Mesenchymal stem cell (in vitro differentiated cells and primary cell): ENCODE results near the gene HOXA6.

Experiments
- DNase-seq: peaks from one replicate; pipeline ENCODE4 v3.0.0-alpha.2; 2013
- H2AFZ ChIP-seq: one replicate; pipeline ENCODE4 v1.6.1; 2013; ENCODE audit warnings: low read depth, mild to moderate bottlenecking, control low read depth, inconsistent platforms, low read length, moderate library complexity
- H2AK5ac ChIP-seq: 2 replicates; pipeline ENCODE4 v1.6.1; 2013; ENCODE audit warnings: low read length, moderate library complexity, mild to moderate bottlenecking, inconsistent platforms; ENCODE audit not compliant: severe bottlenecking
- H2BK120ac ChIP-seq: one replicate; pipeline ENCODE4 v1.6.1; 2013; ENCODE audit warnings: low read depth, mild to moderate bottlenecking, inconsistent platforms, low read length, moderate library complexity
- H2BK12ac ChIP-seq, 2 experiments: one replicate each; pipeline ENCODE4 v1.6.1; 2013; ENCODE audit warnings: inconsistent platforms in 2 of 2, low read length in 2 of 2, mild to moderate bottlenecking in 2 of 2, moderate library complexity in 2 of 2, control low read depth in 1 of 2
- H2BK15ac ChIP-seq: one replicate; pipeline ENCODE4 v1.6.1; 2013; ENCODE audit warnings: mild to moderate bottlenecking, low read depth, inconsistent platforms; ENCODE audit not compliant: poor library complexity, severe bottlenecking
- H2BK5ac ChIP-seq: 2 replicates; pipeline ENCODE4 v1.6.1; 2013; ENCODE audit warnings: low read depth, mild to moderate bottlenecking, low read length, control low read depth, inconsistent platforms; ENCODE audit not compliant: poor library complexity, severe bottlenecking
- H3K14ac ChIP-seq, 2 experiments: one replicate each; pipeline ENCODE4 v1.6.1; 2013; ENCODE audit warnings: inconsistent platforms in 2 of 2, low read length in 2 of 2, control low read depth in 1 of 2, mild to moderate bottlenecking in 1 of 2, moderate library complexity in 1 of 2
- H3K18ac ChIP-seq, 2 experiments: one replicate each; pipeline ENCODE4 v1.6.1; 2013; ENCODE audit warnings: inconsistent platforms in 2 of 2, low read length in 2 of 2, control low read depth in 1 of 2, low read depth in 1 of 2, mild to moderate bottlenecking in 1 of 2
- H3K23ac ChIP-seq, 2 experiments: one replicate each; pipeline ENCODE4 v1.6.1; 2013; ENCODE audit warnings: inconsistent platforms in 2 of 2, low read length in 2 of 2, mild to moderate bottlenecking in 2 of 2, moderate library complexity in 2 of 2, control low read depth in 1 of 2
- H3K27ac ChIP-seq: 2 replicates; pipeline ENCODE4 v1.5.1; 2013; ENCODE audit warnings: mild to moderate bottlenecking, moderate library complexity, low read length, control low read depth, inconsistent platforms; ENCODE audit not compliant: poor library complexity, severe bottlenecking
- H3K27me3 ChIP-seq, 2 experiments: 2 replicates each; pipeline versions ENCODE4 v1.6.1 to v1.7.0; 2013; ENCODE audit warnings: low read length in 2 of 2, mild to moderate bottlenecking in 2 of 2, moderate library complexity in 2 of 2, control low read depth in 1 of 2, inconsistent platforms in 1 of 2; ENCODE audit not compliant: control insufficient read depth in 1 of 2, insufficient read depth in 1 of 2
- H3K36me3 ChIP-seq, 2 experiments: 2 replicates each; pipeline versions ENCODE4 v1.6.1 to v1.7.0; 2013; ENCODE audit warnings: low read length in 2 of 2, control low read depth in 1 of 2, inconsistent platforms in 1 of 2, low read depth in 1 of 2, mild to moderate bottlenecking in 1 of 2; ENCODE audit not compliant: insufficient read depth in 2 of 2, control insufficient read depth in 1 of 2
- H3K4ac ChIP-seq, 2 experiments: one replicate each; pipeline ENCODE4 v1.6.1; 2013; ENCODE audit warnings: inconsistent platforms in 2 of 2, low read length in 2 of 2, mild to moderate bottlenecking in 2 of 2, moderate library complexity in 2 of 2, control low read depth in 1 of 2, low read depth in 1 of 2
- H3K4me1 ChIP-seq: 2 replicates; pipeline ENCODE4 v1.6.1; 2013; ENCODE audit warnings: low read depth, low read length, control low read depth; ENCODE audit not compliant: control insufficient read depth, insufficient read depth
- H3K4me2 ChIP-seq: 2 replicates; pipeline ENCODE4 v1.6.1; 2013; ENCODE audit warnings: low read length, mild to moderate bottlenecking, inconsistent platforms; ENCODE audit not compliant: poor library complexity, severe bottlenecking
- H3K4me3 ChIP-seq, 2 experiments: 2 replicates each; pipeline versions ENCODE4 v1.5.1 to v1.7.0; 2013; ENCODE audit warnings: low read length in 2 of 2, mild to moderate bottlenecking in 2 of 2, control low read depth in 1 of 2, low read depth in 1 of 2; ENCODE audit not compliant: insufficient read depth in 1 of 2
- H3K79me1 ChIP-seq: replicated peaks from 2 replicates; pipeline ENCODE4 v1.6.1; 2013; ENCODE audit warnings: mild to moderate bottlenecking, control low read depth, low read length, inconsistent platforms; ENCODE audit not compliant: poor library complexity, severe bottlenecking
- H3K9ac ChIP-seq: 2 replicates; pipeline ENCODE4 v1.7.0; 2013; ENCODE audit warnings: mild to moderate bottlenecking, low read length, moderate library complexity
- H3K9me3 ChIP-seq: 2 replicates; pipeline ENCODE4 v1.7.0; 2013; ENCODE audit warnings: mild to moderate bottlenecking, low read length; ENCODE audit not compliant: control insufficient read depth
- H4K8ac ChIP-seq: one replicate; pipeline ENCODE4 v1.6.1; 2013; ENCODE audit warnings: inconsistent platforms, mild to moderate bottlenecking, low read length, moderate library complexity
- H4K91ac ChIP-seq: one replicate; pipeline ENCODE4 v1.6.1; 2013; ENCODE audit warnings: mild to moderate bottlenecking, low read length, inconsistent platforms
- WGBS: methylation state at CpG from one replicate; pipeline ENCODE4 v1.1.7; 2013; ENCODE audit warnings: mixed read lengths; 5-methylcytosine and 5-hydroxymethylcytosine counted together

HOXA6 gene

DNA sequence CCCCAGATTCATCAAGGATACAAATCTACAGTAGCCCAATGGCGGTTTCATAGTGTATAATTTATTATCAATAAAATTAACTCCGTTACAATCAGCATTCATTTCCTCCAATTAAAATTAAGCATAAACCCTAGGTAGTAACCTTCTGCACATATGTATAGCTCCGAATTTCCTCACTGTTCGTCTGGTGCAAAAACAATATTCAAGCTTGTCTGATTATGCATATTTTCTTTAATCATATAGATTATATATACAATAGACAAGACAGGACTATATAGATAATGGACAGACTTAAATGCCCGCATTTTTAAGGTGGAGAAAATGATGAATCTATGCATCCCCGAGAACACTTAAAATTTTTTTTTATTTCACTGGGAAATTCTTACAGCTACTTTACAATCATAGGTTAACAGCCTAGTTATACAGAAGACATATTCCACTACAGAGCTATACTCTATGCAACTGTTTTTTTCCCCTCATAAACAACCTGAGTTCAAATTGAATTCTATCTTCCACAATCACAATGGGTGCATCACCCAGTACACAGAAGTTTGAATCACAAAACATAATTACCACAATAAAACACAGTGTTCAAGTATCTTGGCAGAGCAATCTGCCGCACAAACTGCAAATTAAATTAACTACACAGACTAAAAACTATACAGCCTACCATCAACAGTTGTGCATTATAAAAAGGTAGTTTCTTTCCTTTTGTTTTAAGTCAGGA, 15.2 kb upstream of the HOXA6 start:
- H3K18ac ChIP-seq: no peak overlapping the region
- 73% methylated on average over 2 of the region's 7 CpGs for WGBS
- no peak overlapping the region for H3K27ac ChIP-seq
- peak overlapping the region; percentile 90 for H3K9ac ChIP-seq
- H2BK5ac ChIP-seq: no peak overlapping the region
- no peak overlapping the region for H3K4ac ChIP-seq
- no peak overlapping the region for H2BK12ac ChIP-seq
- H3K14ac ChIP-seq: no peak overlapping the region
- no peaks in the 10 kb centered on the region for H3K9me3 ChIP-seq
- H4K8ac ChIP-seq: no peak overlapping the region
- H2AK5ac ChIP-seq: no peak overlapping the region
- peak overlapping the region in 1 of 2 experiments; percentile 92 for H3K4me3 ChIP-seq
- peaks cover 3% of the 10 kb centered on the region for H3K79me1 ChIP-seq
- no peak overlapping the region for H3K4me2 ChIP-seq
- no peak overlapping the region for H2BK15ac ChIP-seq
- H3K27me3 ChIP-seq: peaks cover 0 to 11% of the 10 kb centered on the region in 2 experiments
- peaks cover 36% of the 10 kb centered on the region for H3K4me1 ChIP-seq
- H3K23ac ChIP-seq: no peak overlapping the region
- no peak overlapping the region for H4K91ac ChIP-seq
- no peak overlapping the region for H2BK120ac ChIP-seq
- H3K36me3 ChIP-seq: peaks cover 15 to 45% of the 10 kb centered on the region in 2 experiments
- no peak for DNase-seq
- no peak overlapping the region for H2AFZ ChIP-seq

GRCh38 chr7:27161721-27162560, 14.4 kb upstream of the HOXA6 start:
- peak overlapping the region; percentile 16 for H2BK15ac ChIP-seq
- peak overlapping the region; percentile 4 for H3K27ac ChIP-seq
- H4K91ac ChIP-seq: no peak overlapping the region
- peak overlapping the region in 1 of 2 experiments; percentile 5 for H3K4ac ChIP-seq
- H2BK5ac ChIP-seq: no peak overlapping the region
- H3K18ac ChIP-seq: peak overlapping the region in 1 of 2 experiments; percentile 81
- peak overlapping the region; percentile 27 for H2BK120ac ChIP-seq
- 21% methylated on average over 24 of the region's 30 CpGs for WGBS
- no peak overlapping the region for H3K14ac ChIP-seq
- peaks cover 15 to 45% of the 10 kb centered on the region in 2 experiments for H3K36me3 ChIP-seq
- H3K27me3 ChIP-seq: peaks cover 0 to 19% of the 10 kb centered on the region in 2 experiments
- H4K8ac ChIP-seq: peak overlapping the region; percentile 52
- H3K4me2 ChIP-seq: no peak overlapping the region
- H3K23ac ChIP-seq: no peak overlapping the region
- H2AK5ac ChIP-seq: no peak overlapping the region
- peak; percentile 38 for DNase-seq
- peak overlapping the region; percentile 90 for H3K9ac ChIP-seq
- H3K4me3 ChIP-seq: peak overlapping the region in 1 of 2 experiments; percentile 92
- H2AFZ ChIP-seq: no peak overlapping the region
- H3K9me3 ChIP-seq: no peaks in the 10 kb centered on the region
- peak overlapping the region in 1 of 2 experiments; percentile 12 for H2BK12ac ChIP-seq
- peaks cover 38% of the 10 kb centered on the region for H3K4me1 ChIP-seq
- H3K79me1 ChIP-seq: peaks cover 3% of the 10 kb centered on the region

GRCh38 chr7:27161214-27161720, 13.7 kb upstream of the HOXA6 start:
- H2AFZ ChIP-seq: peak overlapping the region; percentile 43
- no peak overlapping the region for H2AK5ac ChIP-seq
- peaks cover 15 to 41% of the 10 kb centered on the region in 2 experiments for H3K36me3 ChIP-seq
- H2BK5ac ChIP-seq: no peak overlapping the region
- H2BK120ac ChIP-seq: peak overlapping the region; percentile 27
- WGBS: 7% methylated on average over 18 of the region's 27 CpGs
- H3K79me1 ChIP-seq: peaks cover 3% of the 10 kb centered on the region
- H2BK12ac ChIP-seq: no peak overlapping the region
- peak overlapping the region in 1 of 2 experiments; percentile 92 for H3K4me3 ChIP-seq
- peak overlapping the region; percentile 25 for H3K27ac ChIP-seq
- H3K23ac ChIP-seq: no peak overlapping the region
- H3K9me3 ChIP-seq: no peaks in the 10 kb centered on the region
- H3K18ac ChIP-seq: peak overlapping the region in 1 of 2 experiments; percentile 70
- no peak overlapping the region for H3K14ac ChIP-seq
- H2BK15ac ChIP-seq: no peak overlapping the region
- peak overlapping the region; percentile 47 for H4K8ac ChIP-seq
- H3K4me2 ChIP-seq: peak overlapping the region; percentile 94
- H4K91ac ChIP-seq: no peak overlapping the region
- peak overlapping the region; percentile 90 for H3K9ac ChIP-seq
- peaks cover 0 to 26% of the 10 kb centered on the region in 2 experiments for H3K27me3 ChIP-seq
- DNase-seq: no peak
- H3K4ac ChIP-seq: no peak overlapping the region
- H3K4me1 ChIP-seq: peaks cover 34% of the 10 kb centered on the region
